ENCODE data around the gene GRIK1.

Gene GRIK1

GRCh38 chr21:29753216-29753615, 186.6 kb downstream of the GRIK1 start:
- no peak for DNase-seq
- no peak overlapping the region for H3K4me3 ChIP-seq (ENCODE audit: low read depth in 1 of 2, low read length in 2 of 2)
- no peak overlapping the region for H2AFZ ChIP-seq (ENCODE audit: low read depth, low read length)
- ATAC-seq (ENCODE audit: insufficient read depth, low read depth), result no peak
- no peaks in the 10 kb centered on the region for H3K79me2 ChIP-seq (ENCODE audit: insufficient read depth, low read length)
- H3K9ac ChIP-seq (ENCODE audit: low read depth, low read length), result no peak overlapping the region
- TF ChIP-seq CTCF (IDR thresholded peaks at IDR 0.05; ENCODE audit: borderline replicate concordance, extremely low read depth, low read length, poor library complexity, severe bottlenecking) (no peak), EZH2 (IDR thresholded peaks at IDR 0.05; ENCODE audit: borderline replicate concordance, low read depth, low read length, severe bottlenecking) (no peak)
- H3K27ac ChIP-seq (ENCODE audit: low read length), result no peak overlapping the region
- no peak overlapping the region for H3K4me2 ChIP-seq (ENCODE audit: insufficient read depth, low read length)
- peaks cover 8% of the 10 kb centered on the region for H3K27me3 ChIP-seq (ENCODE audit: insufficient read depth, low read length, poor library complexity)
- H3K4me1 ChIP-seq (ENCODE audit: insufficient read depth, low read length), result no peaks in the 10 kb centered on the region
- H3K9me3 ChIP-seq (ENCODE audit: insufficient read depth, low read length, severe bottlenecking), result no peaks in the 10 kb centered on the region
- no peaks in the 10 kb centered on the region for H3K36me3 ChIP-seq (ENCODE audit: insufficient read depth, low read length)
- no peaks in the 10 kb centered on the region for H4K20me1 ChIP-seq (ENCODE audit: insufficient read depth, low read length)

GRCh38 chr21:29751473-29752185, 188.2 kb downstream of the GRIK1 start:
- Histone ChIP-seq H3K36me3 (ENCODE audit: insufficient read depth, low read length) (no peaks in the 10 kb centered on the region), H3K27ac (ENCODE audit: low read length) (no peak overlapping the region), H3K4me1 (ENCODE audit: insufficient read depth, low read length) (no peaks in the 10 kb centered on the region), H3K9me3 (ENCODE audit: insufficient read depth, low read length, severe bottlenecking) (no peaks in the 10 kb centered on the region), H3K79me2 (ENCODE audit: insufficient read depth, low read length) (no peaks in the 10 kb centered on the region), H3K4me3 (ENCODE audit: low read depth in 1 of 2, low read length in 2 of 2) (no peak overlapping the region), H4K20me1 (ENCODE audit: insufficient read depth, low read length) (no peaks in the 10 kb centered on the region), H3K4me2 (ENCODE audit: insufficient read depth, low read length) (no peak overlapping the region), H3K9ac (ENCODE audit: low read depth, low read length) (no peak overlapping the region), H3K27me3 (ENCODE audit: insufficient read depth, low read length, poor library complexity) (peaks cover 8% of the 10 kb centered on the region), H2AFZ (ENCODE audit: low read depth, low read length) (no peak overlapping the region)
- DNase-seq, result no peak
- TF ChIP-seq CTCF (IDR thresholded peaks at IDR 0.05; ENCODE audit: borderline replicate concordance, extremely low read depth, low read length, poor library complexity, severe bottlenecking) (no peak), EZH2 (IDR thresholded peaks at IDR 0.05; ENCODE audit: borderline replicate concordance, low read depth, low read length, severe bottlenecking) (no peak)
- ATAC-seq (ENCODE audit: insufficient read depth, low read depth), result no peak

- ATAC-seq (ENCODE audit: insufficient read depth, low read depth) (no peak), DNase-seq (no peak)
- no peaks in the 10 kb centered on the region for H3K9me3 ChIP-seq (ENCODE audit: insufficient read depth, low read length, severe bottlenecking)
- H3K27ac ChIP-seq (ENCODE audit: low read length), result no peak overlapping the region
- H3K4me2 ChIP-seq (ENCODE audit: insufficient read depth, low read length), result no peak overlapping the region
- no peaks in the 10 kb centered on the region for H3K36me3 ChIP-seq (ENCODE audit: insufficient read depth, low read length)
- H4K20me1 ChIP-seq (ENCODE audit: insufficient read depth, low read length), result no peaks in the 10 kb centered on the region
- no peak overlapping the region for H3K9ac ChIP-seq (ENCODE audit: low read depth, low read length)
- no peaks in the 10 kb centered on the region for H3K4me1 ChIP-seq (ENCODE audit: insufficient read depth, low read length)
- H2AFZ ChIP-seq (ENCODE audit: low read depth, low read length), result no peak overlapping the region
- no peaks in the 10 kb centered on the region for H3K79me2 ChIP-seq (ENCODE audit: insufficient read depth, low read length)
- TF ChIP-seq CTCF (IDR thresholded peaks at IDR 0.05; ENCODE audit: borderline replicate concordance, extremely low read depth, low read length, poor library complexity, severe bottlenecking) (no peak), EZH2 (IDR thresholded peaks at IDR 0.05; ENCODE audit: borderline replicate concordance, low read depth, low read length, severe bottlenecking) (no peak)
- no peak overlapping the region for H3K4me3 ChIP-seq (ENCODE audit: low read depth in 1 of 2, low read length in 2 of 2)
- H3K27me3 ChIP-seq (ENCODE audit: insufficient read depth, low read length, poor library complexity), result peaks cover 8% of the 10 kb centered on the region
Observed at GRCh38 chr21:29749957-29750356, 189.8 kb downstream of the GRIK1 start.
